Tibial artery (tissue), 4 donors: ENCODE data around the gene KLK3.
"Not testable (repeated sequence)": the region's sequence is repeated elsewhere in the genome, so short reads cannot be mapped to it uniquely, and the experiment has no call there.

Experiments used
- DNase-seq, 2 donors: peaks; one replicate each; pipeline ENCODE4 v3.0.0-alpha.2; 2019
- H3K27ac ChIP-seq, 2 donors: fragments of 200-600 bp; sonication (generic) in 1 of 2; 1 replicate in 1 of 2; 2 replicates in 1 of 2; pipeline ENCODE4 v1.5.1; 2018 to 2019; ENCODE audit warnings: mild to moderate bottlenecking in 1 of 2
- H3K27me3 ChIP-seq, 2 donors: fragments of 200-600 bp; sonication (generic) in 1 of 2; one replicate each; pipeline versions ENCODE4 v1.5.1 to v1.6.0; 2016 to 2019
- H3K36me3 ChIP-seq, 3 donors: fragments of 200-600 bp; sonication (generic) in 2 of 3; one replicate each; pipeline ENCODE4 v1.5.1; 2016 to 2019; ENCODE audit warnings: mild to moderate bottlenecking in 2 of 3
- H3K4me1 ChIP-seq, 4 donors: fragments of 200-600 bp; sonication (generic) in 2 of 4; 1 replicate in 3 of 4; 2 replicates in 1 of 4; pipeline ENCODE4 v1.5.1; 2016 to 2019
- H3K4me3 ChIP-seq, 2 donors: fragments of 200-600 bp; sonication (generic) in 1 of 2; 1 replicate in 1 of 2; 2 replicates in 1 of 2; pipeline ENCODE4 v1.5.1; 2018 to 2019; ENCODE audit warnings: mild to moderate bottlenecking in 2 of 2
- H3K9me3 ChIP-seq, 3 donors: fragments of 200-600 bp; sonication (generic) in 1 of 3; one replicate each; pipeline ENCODE4 v1.5.1; 2016 to 2019
- CTCF ChIP-seq, 2 experiments: fragments of 200-600 bp in 1 of 2; fragments of 450-650 bp in 1 of 2; IDR thresholded peaks; one replicate each; pipeline ENCODE4 v1.5.1; 2017 to 2019; ENCODE audit warnings: antibody characterized with exemption in 2 of 2, mild to moderate bottlenecking in 1 of 2, moderate library complexity in 1 of 2
- intact Hi-C: fragments of 100-400 bp; cut with DNase I; formaldehyde crosslinking; loops from one replicate; pipeline ENCODE4 v1.15.0; 2023; ENCODE audit warnings: low total_unique reads

The KLK3 gene

GRCh38 chr19:50890422-50891252 is 35.9 kb downstream of the KLK3 start:
- no peak overlapping the region for H3K27ac ChIP-seq
- H3K4me3 ChIP-seq: no peak overlapping the region
- H3K36me3 ChIP-seq: no peaks in the 10 kb centered on the region
- H3K4me1 ChIP-seq: no peaks in the 10 kb centered on the region
- intact Hi-C loops: no loop called here
- H3K9me3 ChIP-seq: no peaks in the 10 kb centered on the region
- DNase-seq: no peak
- TF ChIP-seq CTCF (IDR thresholded peaks at IDR 0.05): no peak
- H3K27me3 ChIP-seq: peaks cover 0 to 18% of the 10 kb centered on the region in 2 donors

DNA sequence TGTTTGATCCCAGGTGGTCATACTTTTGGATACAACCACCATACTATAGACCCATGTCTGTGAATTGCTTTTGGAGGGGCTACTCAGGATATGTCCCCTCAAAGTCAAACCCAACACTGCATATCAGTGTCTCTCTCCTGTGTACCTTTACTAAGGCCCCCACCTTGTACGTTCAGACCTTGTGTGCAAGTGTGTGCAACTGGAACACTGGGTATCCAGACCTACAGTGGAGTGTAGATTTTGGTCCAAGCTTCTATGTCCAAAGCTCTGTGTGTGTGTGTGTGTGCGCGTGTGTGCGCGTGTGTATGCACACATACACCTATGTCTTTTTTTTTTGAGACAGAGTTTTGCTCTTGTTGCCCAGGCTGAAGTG is 36.5 kb downstream of the KLK3 start:
- Histone ChIP-seq H3K27ac (no peak overlapping the region), H3K27me3 (peaks cover 0 to 18% of the 10 kb centered on the region in 2 donors), H3K4me1 (no peaks in the 10 kb centered on the region), H3K9me3 (no peaks in the 10 kb centered on the region), H3K4me3 (no peak overlapping the region), H3K36me3 (no peaks in the 10 kb centered on the region)
- DNase-seq: no peak
- intact Hi-C loops: no loop called here
- no peak for TF ChIP-seq CTCF (IDR thresholded peaks at IDR 0.05)

DNA sequence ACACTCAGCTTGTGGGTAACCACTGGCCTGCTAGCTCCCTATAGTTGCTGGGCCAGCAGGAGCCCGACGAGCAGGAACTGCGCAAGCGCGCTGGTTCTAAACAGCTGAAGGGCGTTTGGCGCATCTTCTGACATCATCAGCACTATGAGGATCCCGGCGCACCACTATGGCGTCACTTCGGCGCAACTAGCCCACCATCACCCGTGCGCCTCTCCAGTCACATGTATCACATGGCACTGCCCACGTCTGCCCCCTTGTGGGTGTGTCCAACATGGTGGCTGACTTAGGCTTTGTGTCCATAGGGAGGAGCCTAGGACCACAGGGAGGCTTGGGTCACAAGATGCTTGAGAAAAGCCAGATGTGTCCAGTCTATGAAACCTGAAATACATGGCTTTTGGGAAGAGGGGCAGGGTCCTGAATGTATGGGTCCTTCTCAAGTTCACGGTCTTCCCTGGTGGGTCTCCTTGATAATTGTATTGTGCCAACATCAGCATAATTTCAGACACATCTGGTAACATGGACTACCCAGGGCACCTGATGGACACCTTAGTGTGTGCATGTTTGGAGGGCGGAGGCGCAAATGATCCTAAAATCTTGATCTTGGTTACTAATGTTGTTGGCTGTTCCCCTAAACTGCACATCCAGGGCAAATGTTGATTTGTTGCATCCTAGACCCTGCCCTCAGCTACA is 38.5 kb downstream of the KLK3 start:
- peaks cover 0 to 9% of the 10 kb centered on the region in 2 donors for H3K27me3 ChIP-seq
- no peaks in the 10 kb centered on the region for H3K9me3 ChIP-seq
- no peak overlapping the region for H3K4me3 ChIP-seq
- H3K4me1 ChIP-seq: no peaks in the 10 kb centered on the region
- no peaks in the 10 kb centered on the region for H3K36me3 ChIP-seq
- no peak for DNase-seq
- TF ChIP-seq CTCF (IDR thresholded peaks at IDR 0.05): no peak
- intact Hi-C loops: no loop called here
- H3K27ac ChIP-seq: no peak overlapping the region

GRCh38 chr19:50894478-50895356 is 40.0 kb downstream of the KLK3 start:
- TF ChIP-seq CTCF (IDR thresholded peaks at IDR 0.05): no peak
- intact Hi-C loops: no loop called here
- H3K27me3 ChIP-seq: peaks cover 0 to 8% of the 10 kb centered on the region in 2 donors
- no peaks in the 10 kb centered on the region for H3K9me3 ChIP-seq
- H3K36me3 ChIP-seq: no peaks in the 10 kb centered on the region
- no peak overlapping the region for H3K4me3 ChIP-seq
- no peaks in the 10 kb centered on the region for H3K4me1 ChIP-seq
- peak in 1 of 2 donors; percentile 10 for DNase-seq
- H3K27ac ChIP-seq: no peak overlapping the region

DNA sequence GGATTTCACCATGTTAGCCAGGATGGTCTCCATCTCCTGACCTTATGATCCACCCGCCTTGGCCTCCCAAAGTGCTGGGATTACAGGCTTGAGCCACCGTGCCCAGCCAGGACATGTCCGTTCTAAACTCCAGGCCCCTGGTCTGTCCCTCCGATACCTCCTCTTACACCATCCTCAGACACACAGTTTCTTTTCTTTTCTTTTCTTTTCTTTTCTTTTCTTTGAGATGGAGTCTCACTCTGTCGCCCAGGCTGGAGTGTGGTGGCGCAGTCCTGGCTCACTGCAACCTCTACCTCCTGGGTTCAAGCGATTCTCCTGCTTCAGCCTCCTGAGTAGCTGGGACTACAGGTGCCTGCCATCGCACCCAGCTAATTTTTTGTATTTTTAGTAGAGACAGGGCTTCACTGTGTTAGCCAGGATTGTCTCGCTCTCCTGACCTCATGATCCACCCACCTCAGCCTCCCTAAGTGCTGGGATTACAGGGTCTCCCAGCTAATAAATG is 41.4 kb downstream of the KLK3 start:
- H3K4me1 ChIP-seq, H3K27me3 ChIP-seq, H3K36me3 ChIP-seq, intact Hi-C loops, H3K27ac ChIP-seq, H3K9me3 ChIP-seq, H3K4me3 ChIP-seq: not testable (repeated sequence)
- peak in 1 of 2 donors; percentile 20 for DNase-seq
